AG04450 (cell line): ENCODE data around the gene FBXW8. TPM values are rescaled to one million over a fixed set of nuclear protein-coding genes. Genes with fewer than 3 reads are reported as not detected.

ENCODE experiments used
- CTCF ChIA-PET: fragments of 300-600, 350-600 bp; formaldehyde crosslinking; extraction: SDS; loops from one replicate; lab custom pipeline; 2022; ENCODE audit warnings: antibody characterized with exemption, inconsistent platforms; lab: Charles Lee
- POLR2A ChIA-PET: fragments of 350-600 bp; formaldehyde crosslinking; extraction: SDS; loops from one replicate; lab custom pipeline; 2021; ENCODE audit warnings: antibody characterized with exemption, inconsistent platforms; lab: Yijun Ruan, JAX
- DNase-seq: peaks from one replicate; pipeline ENCODE4 v3.0.0-alpha.2; 2011; ENCODE audit warnings: low read depth, low spot score
- H3K27ac ChIP-seq: one replicate; pipeline ENCODE4 v1.5.1; 2012; ENCODE audit warnings: low read depth, low read length, control low read depth
- H3K27me3 ChIP-seq: one replicate; pipeline ENCODE4 v1.6.0; 2012; ENCODE audit warnings: low read length; ENCODE audit not compliant: control insufficient read depth, insufficient read depth
- H3K4me3 ChIP-seq: 2 replicates; pipeline ENCODE4 v1.5.1; 2011; ENCODE audit warnings: mild to moderate bottlenecking, low read depth, low read length, control low read depth
- H3K9me3 ChIP-seq: 2 replicates; pipeline ENCODE4 v1.5.1; 2012; ENCODE audit warnings: low read length; ENCODE audit not compliant: control insufficient read depth, insufficient read depth
- CTCF ChIP-seq: IDR thresholded peaks from 2 replicates; pipeline ENCODE4 v1.5.1; 2011; ENCODE audit warnings: low read depth, low read length, control low read depth, inconsistent platforms
- polyA plus RNA-seq: library from polyadenylated mRNA; depleted of rRNA; stranded (reverse); fragments of >200 nt; gene quantifications from 2 replicates; pipeline ENCODE4 v1.2.3, GENCODE V29; 2011

Gene FBXW8
- polyA plus RNA-seq, 1 experiment = 23.0 TPM

- TF ChIP-seq CTCF = no peak
- no peak for DNase-seq
- Histone ChIP-seq H3K27me3 (no peaks in the 10 kb centered on the region), H3K9me3 (no peaks in the 10 kb centered on the region), H3K4me3 (no peak overlapping the region), H3K27ac (no peak overlapping the region)
- ChIA-PET POLR2A (no interaction called here), CTCF (no interaction called here)
These were observed 93.2 kb downstream of the FBXW8 start for GRCh38 chr12:117003883-117004404.

- no peak overlapping the region for H3K27ac ChIP-seq
- H3K4me3 ChIP-seq = no peak overlapping the region
- H3K9me3 ChIP-seq = no peaks in the 10 kb centered on the region
- no peak for DNase-seq
- ChIA-PET CTCF (interaction anchor here (1.0 to 1.4 kb wide), 2 partner anchors 22 to 23 kb away, joined by 3 read pairs; no protein-coding TSS in a partner anchor), POLR2A (no interaction called here)
- no peak for TF ChIP-seq CTCF
- no peaks in the 10 kb centered on the region for H3K27me3 ChIP-seq
These were observed 94.8 kb downstream of the FBXW8 start for GRCh38 chr12:117005417-117006046.

DNA sequence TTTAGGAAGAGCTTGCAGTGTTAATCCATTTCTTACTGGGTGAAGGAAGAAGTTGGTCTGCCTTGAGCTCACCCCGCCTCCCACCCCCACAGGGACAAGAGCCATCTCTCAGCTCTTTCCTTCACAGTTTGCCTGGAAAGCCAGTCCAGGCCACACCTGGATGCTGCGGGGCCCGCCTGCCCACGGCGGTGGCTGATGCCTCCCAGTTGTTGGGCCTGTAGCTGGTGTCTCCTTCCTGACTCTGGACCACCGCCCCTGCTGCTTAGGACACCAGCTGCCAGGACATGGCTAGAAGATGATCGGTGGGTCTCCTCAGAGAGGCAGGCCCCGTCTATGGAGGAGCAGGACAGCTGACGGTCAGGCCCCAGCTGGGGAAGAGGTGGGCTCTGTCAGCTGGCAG is 95.6 kb downstream of the FBXW8 start:
- Histone ChIP-seq H3K4me3 (no peak overlapping the region), H3K27me3 (no peaks in the 10 kb centered on the region), H3K9me3 (no peaks in the 10 kb centered on the region), H3K27ac (no peak overlapping the region)
- DNase-seq = no peak
- no peak for TF ChIP-seq CTCF
- POLR2A ChIA-PET = no interaction called here
- CTCF ChIA-PET = interaction anchor here (0.7 to 1.4 kb wide), 3 partner anchors 22 to 230 kb away, joined by 3 read pairs; no protein-coding TSS in a partner anchor

- no peak for DNase-seq
- POLR2A ChIA-PET = no interaction called here
- Histone ChIP-seq H3K27ac (no peak overlapping the region), H3K4me3 (no peak overlapping the region), H3K27me3 (no peaks in the 10 kb centered on the region), H3K9me3 (no peaks in the 10 kb centered on the region)
- CTCF ChIA-PET = no interaction called here
- TF ChIP-seq CTCF = no peak
These were observed 96.8 kb downstream of the FBXW8 start for GRCh38 chr12:117007577-117007976.

GRCh38 chr12:117009759-117010158 is 99.0 kb downstream of the FBXW8 start:
- no peak overlapping the region for H3K27ac ChIP-seq
- CTCF ChIA-PET = interaction anchor here (0.6 kb wide), 1 partner anchor 146 kb away, joined by 3 read pairs; no protein-coding TSS in a partner anchor
- H3K4me3 ChIP-seq = no peak overlapping the region
- POLR2A ChIA-PET = no interaction called here
- H3K27me3 ChIP-seq = no peaks in the 10 kb centered on the region
- TF ChIP-seq CTCF = no peak
- H3K9me3 ChIP-seq = peaks cover 2% of the 10 kb centered on the region; the same call in 1 of the 2 replicates
- no peak for DNase-seq
